Activated T-helper 1 cell treated with Interleukin-2 at 50 U/mL for 16 hours (primary cell): ENCODE measurements around the gene C19orf33.
A peak's percentile ranks its signal among the peaks of the same experiment; 100 is the strongest.
"Not testable (repeated sequence)": the region's sequence is repeated elsewhere in the genome, so short reads cannot be mapped to it uniquely, and the experiment has no call there.

Experiments
- DNase-seq: peaks from one replicate; pipeline ENCODE4 v3.0.0-alpha.2; 2020; ENCODE audit warnings: low read depth

C19orf33 gene

DNA sequence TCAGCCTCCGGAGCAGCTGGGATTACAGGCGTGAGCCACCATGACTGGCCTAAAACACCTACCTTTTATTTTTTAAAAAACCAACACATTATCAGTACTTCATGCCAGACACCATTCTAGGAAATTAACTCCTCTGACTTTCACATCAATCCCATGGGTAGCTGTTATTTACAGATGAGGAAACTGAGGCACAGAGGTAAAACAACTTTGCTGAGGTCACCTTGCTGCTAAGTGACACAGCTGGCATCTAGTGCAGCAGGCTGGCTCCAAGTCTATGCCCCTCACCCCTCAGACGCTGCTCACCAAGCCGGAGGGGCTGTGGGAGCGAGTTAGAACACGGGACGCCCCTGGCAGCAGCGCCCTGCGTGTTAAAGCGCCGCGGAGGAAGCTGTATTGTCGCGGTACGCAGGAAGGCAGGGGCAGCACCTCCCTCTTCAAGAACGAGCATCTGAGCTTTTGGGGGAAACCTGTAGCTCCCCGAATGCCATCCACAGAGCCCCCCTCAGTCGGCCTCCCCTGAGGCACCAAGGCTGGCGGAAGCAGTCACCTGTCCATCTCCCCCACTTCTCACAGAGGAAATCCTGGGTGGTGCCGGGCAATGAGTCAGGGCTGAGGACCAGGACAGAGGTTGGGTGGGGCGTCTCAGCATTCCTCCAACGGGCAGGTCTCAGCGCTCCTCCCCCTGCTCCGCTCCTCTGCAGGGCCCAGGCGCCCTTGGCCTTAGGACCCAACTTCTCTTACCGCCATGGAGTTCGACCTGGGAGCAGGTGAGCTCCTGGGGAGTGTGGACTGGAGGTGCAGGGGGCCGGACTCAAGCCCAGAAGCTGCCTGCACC lies at the start of gene C19orf33:
C19orf33 (plus strand) TSS at position 735 of the 835 bp plus-strand sequence; CDS start at position 746, 11 bp downstream.
- DNase-seq, result no peak

DNA sequence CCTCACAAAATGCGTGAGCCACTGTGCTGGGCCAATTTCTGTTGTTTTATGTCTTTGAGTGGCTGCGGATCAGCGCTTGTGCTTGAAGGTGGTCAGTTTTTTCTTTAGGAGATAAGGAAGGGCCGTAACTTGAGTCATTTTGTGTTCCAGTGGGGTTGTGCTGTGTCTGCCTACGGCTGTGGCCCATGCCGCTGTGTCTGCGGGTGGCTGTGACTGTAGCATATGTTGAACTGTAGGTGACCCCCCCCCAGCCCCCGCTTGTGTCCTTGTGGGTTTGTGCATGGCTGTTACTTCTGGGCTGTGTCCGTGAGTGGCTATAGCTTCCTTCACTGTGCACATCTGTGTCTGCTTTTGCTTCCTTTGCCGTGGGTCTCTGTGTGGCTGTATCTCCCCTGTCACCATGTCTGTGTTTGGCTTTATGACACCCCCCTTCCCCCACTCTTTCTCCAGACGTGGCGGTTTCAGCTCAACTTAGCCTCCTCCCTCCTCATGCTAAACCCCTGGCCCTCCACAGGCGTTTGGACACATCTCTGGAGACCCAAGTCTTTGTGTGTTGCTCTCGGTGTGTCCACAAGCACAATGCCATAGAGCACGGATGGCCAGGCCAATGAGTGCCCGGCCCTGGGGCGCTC lies 48.6 kb upstream of the C19orf33 start:
- DNase-seq, result no peak

DNA sequence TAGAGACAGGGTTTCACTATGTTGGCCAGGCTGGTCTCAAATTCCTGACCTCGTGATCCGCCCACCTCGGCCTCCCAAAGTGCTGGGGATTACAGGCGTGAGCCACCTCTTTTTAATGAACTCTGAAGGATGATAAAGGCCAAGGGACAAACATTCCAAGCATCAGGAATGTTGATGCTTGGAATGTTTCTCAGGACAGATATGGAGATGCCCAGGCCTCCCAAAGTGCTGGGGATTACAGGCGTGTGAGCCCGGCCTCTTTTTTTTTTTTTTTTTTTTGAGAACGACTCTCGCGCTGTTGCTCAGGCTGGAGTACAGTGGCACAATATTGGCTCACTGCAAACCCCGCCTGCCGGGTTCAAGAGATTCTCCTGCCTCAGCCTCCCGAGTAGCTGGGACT lies 42.1 kb upstream of the C19orf33 start:
- not testable (repeated sequence) for DNase-seq

DNA sequence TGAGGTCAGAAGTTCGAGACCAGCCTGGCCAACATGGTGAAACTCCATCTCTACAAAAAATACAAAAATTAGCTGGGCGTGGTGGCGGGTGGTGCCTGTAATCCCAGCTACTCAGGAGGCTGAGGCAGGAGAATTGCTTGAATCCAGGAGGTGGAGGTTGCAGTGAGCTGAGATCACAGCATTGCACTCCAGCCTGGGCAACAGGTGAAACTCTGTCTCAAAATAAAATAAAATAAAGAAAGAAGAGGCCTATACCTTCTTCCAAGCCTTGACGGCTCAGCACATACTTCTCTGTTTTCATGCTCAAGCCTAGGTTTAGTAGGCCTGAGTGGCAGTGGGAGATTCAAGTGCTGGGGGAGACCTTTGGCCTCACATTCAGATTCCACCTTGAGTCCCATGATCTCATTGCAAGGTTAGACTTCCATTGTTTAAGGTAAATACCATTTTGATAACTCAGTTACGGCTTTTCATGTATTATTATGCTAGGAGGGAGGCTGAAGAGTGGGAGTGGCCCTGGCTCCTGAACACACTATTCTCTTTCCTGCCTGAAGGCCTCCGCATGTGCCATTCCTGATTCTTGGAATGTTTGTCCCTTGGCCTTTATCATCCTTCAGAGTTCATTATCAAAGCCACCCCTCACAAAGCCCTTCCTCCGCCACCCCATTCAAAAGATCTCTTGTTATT lies 41.3 kb upstream of the C19orf33 start:
- no peak for DNase-seq

DNA sequence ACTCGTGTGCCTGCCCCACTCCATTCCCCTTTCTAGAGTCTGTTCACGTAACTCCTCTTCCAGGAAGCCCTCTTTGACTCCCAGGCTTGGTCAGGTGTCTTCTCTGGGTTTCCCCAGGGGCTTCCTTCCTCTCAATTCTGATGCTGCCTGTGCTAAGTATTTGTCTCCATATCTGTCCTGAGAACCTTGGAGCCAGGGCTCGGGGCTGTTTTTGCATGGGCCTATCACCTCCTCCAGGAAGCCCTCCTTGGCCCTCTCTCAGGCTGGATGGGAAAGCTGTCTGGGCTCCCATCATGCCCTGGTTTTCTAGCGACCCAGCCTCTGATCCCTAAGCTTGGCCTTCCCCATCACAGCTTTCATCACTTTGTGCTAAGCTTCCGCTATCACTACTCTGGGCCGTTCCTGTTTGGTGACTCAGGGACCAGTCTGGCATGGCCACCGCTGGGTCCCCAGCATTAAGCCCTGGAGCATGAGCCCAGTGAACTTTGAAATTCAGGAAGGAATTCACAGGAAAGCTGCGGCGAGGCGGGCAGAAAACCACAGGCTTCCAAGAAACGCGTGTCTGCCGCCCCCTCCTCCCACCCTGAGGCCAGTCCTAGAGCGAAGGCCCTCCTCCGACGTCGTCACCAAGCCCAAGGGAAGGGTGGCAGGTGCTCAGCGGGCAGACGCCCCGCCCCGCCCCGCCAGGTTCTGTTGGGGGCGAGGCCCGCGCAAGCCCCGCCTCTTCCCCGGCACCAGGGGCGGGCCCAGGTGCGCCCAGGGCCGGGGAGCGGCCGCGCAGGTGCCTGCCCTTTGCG lies 40.2 kb upstream of the C19orf33 start:
- DNase-seq, result no peak

DNA sequence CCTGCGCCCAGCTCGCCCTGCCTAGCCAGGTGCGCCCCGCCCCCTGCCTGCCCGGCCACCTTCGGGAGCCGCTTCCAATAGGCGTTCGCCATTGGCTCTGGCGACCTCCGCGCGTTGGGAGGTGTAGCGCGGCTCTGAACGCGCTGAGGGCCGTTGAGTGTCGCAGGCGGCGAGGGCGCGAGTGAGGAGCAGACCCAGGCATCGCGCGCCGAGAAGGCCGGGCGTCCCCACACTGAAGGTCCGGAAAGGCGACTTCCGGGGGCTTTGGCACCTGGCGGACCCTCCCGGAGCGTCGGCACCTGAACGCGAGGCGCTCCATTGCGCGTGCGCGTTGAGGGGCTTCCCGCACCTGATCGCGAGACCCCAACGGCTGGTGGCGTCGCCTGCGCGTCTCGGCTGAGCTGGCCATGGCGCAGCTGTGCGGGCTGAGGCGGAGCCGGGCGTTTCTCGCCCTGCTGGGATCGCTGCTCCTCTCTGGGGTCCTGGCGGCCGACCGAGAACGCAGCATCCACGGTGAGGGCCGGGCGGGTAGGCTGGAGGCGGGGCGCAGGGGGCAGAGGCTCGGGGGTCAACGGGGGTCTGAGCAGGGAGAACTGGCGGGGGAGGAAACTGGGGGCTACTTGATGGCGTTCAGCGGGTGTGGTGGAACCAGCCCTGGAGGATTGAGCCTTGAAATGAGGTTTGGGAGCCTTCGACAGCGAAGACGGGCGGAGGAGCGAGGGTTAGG lies 39.4 kb upstream of the C19orf33 start, which contains the start of gene SPINT2:
SPINT2 (plus strand) TSS at position 88 of the 727 bp plus-strand sequence; CDS start at position 408, 320 bp downstream.
- peak; percentile 67 for DNase-seq

DNA sequence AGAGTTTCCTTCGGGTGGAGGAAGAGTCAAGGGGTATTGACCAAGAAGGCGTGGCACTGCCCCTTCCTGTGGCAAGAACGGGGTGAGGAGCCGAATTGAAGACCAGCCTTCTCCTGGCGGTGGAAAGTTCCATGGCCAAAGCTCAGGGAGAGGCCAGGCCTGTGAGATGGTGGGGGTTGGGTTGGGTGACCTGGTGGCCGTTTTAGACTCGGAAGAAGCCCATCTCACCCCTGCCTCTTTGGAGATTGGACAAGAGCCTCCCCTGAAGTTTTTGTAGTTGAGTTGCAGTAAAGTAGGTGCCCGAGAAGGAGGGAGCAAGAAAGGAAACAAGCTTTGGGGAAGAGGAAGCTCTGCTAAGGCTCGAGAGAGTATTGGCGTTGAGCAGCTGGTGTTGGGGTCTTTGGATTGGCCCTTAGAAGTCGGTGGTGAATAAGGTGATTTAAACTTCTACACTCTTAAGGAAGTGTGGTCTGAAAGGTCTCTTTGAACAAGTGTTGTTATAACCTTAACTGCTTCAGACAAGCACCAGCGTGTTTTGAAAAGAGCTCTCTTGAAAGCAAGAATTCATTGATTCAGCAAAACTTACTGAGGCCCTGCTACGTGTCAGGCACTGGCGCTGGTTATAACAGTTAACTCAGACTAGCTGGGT lies 38.7 kb upstream of the C19orf33 start:
- no peak for DNase-seq

DNA sequence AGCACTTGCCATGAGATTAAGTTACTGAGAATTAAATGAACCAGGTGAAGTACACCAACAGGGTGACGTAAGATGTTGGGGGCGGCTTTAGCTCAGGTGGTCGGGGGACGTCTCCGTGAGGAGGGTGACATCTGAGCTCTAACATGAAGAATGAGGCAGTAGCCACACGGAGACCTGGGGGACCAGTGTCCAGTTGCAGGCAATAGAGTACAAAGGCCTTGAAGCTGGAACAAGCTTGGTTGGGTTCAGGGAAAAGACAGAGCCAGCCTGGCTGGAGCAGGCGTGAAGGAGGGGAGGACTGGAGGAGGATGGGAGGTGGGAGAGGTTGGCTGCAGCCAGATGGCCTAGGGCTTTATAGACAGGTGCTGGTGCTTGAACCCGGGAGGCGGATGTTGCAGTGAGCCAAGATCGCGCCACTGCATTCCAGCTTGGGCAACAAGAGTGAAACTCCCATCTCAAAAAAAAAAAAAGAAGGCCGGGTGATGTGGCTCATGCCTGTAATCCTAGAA lies 38.1 kb upstream of the C19orf33 start:
- DNase-seq, result no peak

DNA sequence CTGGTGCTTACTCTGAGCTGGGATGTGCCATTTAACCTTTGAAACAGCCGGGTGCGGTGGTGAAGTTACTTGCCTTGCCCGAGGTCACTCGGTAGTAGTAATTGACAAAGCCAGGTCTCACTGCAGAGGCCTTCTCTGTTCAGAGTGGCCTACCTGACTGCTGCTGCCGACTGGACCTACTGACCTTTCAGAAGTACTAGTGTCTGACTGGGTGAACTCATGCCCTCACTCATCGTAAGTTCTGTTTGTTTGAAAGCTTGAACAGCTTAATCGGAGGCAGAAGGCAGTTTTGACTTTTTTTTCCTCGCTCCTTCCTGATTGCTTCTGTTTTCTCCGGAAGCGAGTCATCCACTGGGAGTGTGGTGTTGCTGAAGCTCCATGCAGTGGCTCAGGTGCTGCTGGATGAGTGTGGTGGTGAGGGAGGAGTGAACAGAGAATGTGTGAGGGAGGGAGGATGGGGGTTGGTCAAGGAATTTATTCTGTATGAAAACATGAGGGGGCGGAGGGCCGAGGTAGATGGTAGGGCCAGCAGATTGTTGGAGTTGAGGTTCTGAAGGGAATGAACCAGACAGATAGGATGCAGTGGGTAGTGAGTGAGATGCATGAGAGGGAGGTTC lies 37.0 kb upstream of the C19orf33 start:
- DNase-seq, result no peak

DNA sequence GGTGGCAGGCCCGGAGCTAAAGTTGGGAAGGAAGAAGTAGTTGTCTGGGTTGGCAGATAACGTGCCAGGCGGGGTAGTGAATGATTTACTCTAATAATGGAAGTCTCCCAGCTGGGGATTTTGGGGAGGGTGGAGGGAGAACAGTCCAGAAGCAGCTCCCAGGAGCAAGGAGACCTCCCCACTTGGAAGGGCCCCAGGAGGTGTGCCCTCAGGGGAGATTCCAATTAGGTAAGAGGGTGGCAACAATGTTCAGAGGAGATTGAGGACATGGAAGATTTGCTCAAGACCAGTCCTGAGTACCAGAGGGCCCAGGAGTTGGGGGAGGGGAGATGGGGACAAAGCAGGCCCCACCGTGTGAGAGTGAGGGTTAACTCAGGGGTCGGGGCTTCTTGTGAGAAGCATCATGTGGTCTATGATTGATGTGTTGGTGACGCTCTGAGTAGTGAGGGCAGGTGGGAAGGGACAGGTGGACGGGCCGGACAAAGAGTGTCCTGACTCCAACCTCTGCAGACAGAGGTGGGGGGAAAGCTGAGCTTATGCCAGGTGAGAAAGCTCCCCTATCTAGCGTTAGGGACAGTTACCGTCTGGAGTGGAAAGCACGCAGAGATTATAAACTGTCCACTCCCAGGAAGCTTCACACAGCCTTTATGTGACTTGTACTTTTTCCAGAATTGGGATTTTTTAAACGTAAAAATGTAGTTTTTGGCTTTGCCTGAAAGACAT lies 36.1 kb upstream of the C19orf33 start:
- DNase-seq, result no peak

DNA sequence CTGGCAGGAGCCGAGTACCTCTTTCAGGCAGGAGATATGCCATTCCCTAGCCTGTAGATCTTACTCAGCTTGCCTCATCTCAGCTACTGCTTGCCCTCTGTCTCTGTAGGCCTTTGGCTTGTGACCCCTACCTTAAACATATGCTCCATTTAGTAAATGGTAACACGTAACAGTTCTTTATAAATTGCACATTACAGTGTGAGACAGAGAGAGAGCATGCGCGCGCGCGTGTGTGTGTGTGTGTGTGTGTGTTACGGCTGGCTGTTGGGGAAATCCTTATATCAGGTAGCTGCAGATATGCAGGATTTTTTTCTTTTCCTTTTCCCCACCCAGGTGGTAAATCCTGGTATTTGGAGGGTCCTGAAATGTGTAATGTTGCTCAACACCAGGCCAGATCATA lies 35.5 kb upstream of the C19orf33 start:
- DNase-seq, result no peak

DNA sequence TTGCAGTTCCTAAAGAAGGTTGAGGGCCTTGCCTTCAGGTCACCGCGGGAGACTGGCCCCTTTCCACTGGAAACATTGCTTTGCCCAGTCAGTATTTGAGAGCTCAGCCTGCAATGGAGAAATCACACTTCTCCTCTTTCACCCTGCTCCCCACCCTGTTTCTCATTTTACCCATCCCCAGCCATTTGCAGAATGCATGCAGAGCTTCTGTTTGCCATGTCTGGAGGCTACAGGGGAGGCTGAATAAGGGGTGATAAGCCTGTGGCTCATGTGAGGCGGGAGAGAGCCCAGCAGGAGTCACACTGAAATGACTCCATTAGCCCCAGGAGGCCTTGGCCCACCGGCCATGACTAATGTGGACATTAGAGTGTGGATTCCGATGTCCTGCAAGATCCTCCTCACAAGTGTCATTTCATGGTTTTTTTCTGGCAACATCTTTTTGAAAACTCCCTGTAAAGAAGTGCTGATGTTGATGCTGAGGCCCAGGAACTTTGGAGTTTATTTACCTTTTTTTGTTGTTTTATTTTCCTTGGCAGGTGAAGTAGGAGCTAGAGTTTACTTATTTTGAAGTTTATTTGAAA lies 33.4 kb upstream of the C19orf33 start:
- DNase-seq, result no peak

DNA sequence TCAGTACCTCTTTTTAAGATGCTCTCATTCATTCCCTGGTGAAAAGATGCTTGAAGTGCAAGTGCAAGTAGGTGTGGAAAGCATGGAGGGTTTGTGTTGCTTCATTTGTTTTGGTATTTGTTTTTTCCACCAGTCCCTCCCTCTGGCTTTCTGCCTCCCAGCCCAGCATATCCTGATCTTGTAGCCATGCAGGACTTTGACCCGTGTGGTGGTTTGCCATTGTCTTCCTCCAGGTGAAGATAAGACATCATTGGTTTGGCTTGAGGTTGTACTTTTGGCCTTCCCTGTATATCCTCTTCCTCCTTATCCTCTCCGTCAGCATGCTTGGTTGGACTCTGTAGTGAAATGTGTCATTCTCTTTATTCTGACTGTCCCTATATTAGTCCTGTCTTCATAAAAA lies 30.6 kb upstream of the C19orf33 start:
- DNase-seq, result no peak

DNA sequence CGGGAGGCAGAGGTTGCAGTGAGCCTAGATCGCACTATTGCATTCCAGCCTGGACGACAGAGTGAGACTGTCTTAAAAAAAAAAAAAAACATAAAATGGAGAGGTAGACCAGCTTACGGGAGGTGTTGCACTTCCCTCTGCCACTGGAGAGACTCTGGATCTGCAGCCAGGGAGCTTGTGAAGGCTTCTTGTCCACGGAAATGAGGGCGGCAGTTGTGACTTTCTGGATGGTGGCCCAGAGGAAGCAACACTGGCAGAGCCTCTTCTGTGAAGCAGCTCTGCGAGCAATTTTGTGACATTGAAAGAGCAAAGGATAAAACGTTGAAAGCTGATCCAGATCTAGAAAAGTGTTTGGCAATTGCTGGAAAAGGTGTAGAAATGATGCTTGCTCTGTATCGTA lies 29.3 kb upstream of the C19orf33 start:
- DNase-seq, result no peak

DNA sequence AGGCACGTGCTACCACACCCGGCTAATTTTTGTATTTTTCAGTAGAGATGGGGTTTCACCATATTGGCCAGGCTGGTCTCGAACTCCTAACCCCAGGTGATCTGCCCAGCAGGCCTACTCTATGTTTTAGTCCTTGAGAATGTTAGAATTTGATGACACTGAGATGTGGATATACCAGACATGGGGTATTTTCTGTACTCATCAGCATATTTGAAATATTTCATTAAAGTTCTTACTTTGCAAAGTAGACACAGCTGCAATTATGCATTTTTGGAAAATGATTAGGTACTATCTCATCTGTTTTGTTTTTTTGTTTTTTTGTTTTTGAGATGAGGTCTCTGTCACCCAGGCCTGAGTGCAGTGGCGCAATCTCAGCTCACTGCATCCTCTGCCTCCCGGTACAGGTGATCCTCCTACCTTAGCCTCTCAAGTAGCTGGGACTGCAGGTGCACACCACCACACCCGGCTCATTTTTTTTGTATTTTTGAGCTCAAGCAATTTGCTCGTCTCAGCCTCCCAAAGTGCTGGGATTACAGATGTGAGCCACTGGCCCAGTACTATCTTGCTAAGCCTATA lies 27.0 kb upstream of the C19orf33 start:
- no peak for DNase-seq

DNA sequence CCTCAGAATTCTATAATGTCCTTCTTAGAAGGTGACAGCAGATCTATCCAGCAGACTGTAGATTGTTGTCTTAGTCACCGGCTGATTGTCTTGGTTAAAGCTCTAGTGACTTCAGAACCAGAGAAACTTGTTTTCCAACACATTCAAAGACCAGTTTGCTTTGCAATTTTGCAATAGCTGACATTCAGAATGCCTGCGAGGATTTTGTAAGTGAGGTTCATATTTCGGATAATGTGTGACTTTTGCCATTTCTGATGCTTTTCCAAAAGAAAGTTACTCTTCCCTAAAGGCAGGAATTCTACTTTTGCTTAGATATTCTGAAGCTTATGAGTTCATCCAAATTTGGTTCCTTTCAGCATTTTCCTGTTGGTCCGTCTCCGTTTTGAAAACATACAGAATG lies 26.5 kb upstream of the C19orf33 start:
- DNase-seq, result no peak

DNA sequence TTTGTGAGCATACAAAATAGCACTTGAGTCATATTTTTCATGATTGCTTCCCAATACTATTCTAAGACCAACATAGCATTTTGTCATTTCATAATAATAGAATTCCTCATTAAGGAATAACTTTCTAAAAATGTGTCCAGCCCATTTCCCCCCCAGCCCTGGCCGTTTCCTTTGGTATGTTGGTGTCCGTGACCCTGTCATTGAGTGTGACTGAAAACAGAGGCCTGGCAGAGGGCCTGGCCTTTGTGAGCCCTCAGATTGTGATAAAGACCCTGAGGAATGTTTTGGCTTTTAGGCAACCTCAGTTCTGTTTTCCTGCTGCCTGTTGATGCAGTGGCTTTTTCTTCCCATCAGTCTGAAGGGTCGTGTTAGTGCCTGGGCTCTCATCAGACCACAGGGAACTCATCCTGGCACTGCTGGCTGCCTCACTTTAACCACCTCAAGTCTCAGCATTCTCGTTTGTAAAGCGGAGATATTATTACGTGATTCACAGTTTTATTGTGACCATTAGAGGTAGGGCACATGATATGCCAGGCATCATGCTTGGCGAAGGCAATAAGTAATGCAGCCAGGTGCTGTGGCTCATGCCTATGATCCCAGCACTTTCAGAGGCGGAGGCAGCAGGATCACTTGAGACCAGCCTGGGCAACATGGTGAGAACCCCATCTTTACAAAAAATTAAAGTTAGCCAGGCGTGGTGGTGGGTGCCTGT lies 25.9 kb upstream of the C19orf33 start:
- no peak for DNase-seq

DNA sequence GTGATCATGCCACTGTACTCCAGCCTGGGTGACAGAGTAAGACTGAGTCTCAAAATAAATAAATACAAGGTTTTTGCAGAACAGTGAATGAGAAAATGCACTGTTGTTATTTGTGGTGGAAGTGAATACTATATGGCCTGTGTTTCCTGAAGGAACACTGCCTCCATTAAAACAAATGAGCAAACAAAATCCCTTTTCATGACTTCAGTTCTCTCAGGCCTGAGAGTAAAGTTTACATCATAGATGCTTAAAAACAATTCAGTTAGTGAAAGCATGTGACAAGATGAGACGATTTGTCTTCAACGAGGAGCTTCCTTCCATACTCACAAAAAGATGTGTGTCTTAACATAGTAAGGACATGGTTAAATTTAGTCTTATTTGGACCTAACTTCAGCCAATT lies 25.3 kb upstream of the C19orf33 start:
- no peak for DNase-seq
